ENCODE results near the gene A2M. TPM values are rescaled to one million over a fixed set of nuclear protein-coding genes. Genes with fewer than 3 reads are reported as not detected.

The A2M gene
- total and polyA plus RNA-seq, 7 donors, result 42.6 to 242 (median 86.0) TPM

DNA sequence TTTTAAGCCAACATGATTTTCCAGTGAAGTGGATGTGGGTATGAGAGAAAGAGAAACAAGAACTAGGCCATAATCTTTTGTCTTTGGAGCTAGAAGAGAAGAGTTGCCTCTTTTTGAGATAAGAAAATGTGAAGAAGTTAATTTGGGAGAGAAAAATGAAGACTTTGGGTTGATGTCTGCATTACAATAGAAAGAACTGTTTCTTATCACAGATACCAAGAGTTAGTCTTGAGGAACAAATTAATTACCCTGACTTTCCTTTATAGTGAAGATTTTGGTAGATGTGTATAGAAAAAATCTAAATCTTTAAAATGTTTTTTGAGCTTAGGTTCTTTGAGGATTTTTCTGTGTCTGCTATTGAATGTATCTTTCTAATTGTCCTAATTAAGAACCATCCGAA is 4.2 kb downstream of the A2M start:
- Histone ChIP-seq H3K27ac (no peak overlapping the region), H3K9me3 (no peaks in the 10 kb centered on the region), H3K4me1 (peaks cover 11% of the 10 kb centered on the region), H3K4me3 (no peak overlapping the region), H3K27me3 (ENCODE audit: insufficient read depth in 3 of 3, low read length in 2 of 3) (no peaks in the 10 kb centered on the region), H3K36me3 (ENCODE audit: insufficient read depth in 1 of 2, low read depth in 1 of 2) (peaks cover 9 to 61% of the 10 kb centered on the region in 2 donors)
- ATAC-seq (no peak), DNase-seq (no peak)
- WGBS, 3 donors, result 61 to 77% (median 77%) methylated on average over 1 of the region's 1 CpG
- TF ChIP-seq, protein P1, sequence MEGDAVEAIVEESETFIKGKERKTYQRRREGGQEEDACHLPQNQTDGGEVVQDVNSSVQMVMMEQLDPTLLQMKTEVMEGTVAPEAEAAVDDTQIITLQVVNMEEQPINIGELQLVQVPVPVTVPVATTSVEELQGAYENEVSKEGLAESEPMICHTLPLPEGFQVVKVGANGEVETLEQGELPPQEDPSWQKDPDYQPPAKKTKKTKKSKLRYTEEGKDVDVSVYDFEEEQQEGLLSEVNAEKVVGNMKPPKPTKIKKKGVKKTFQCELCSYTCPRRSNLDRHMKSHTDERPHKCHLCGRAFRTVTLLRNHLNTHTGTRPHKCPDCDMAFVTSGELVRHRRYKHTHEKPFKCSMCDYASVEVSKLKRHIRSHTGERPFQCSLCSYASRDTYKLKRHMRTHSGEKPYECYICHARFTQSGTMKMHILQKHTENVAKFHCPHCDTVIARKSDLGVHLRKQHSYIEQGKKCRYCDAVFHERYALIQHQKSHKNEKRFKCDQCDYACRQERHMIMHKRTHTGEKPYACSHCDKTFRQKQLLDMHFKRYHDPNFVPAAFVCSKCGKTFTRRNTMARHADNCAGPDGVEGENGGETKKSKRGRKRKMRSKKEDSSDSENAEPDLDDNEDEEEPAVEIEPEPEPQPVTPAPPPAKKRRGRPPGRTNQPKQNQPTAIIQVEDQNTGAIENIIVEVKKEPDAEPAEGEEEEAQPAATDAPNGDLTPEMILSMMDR (IDR thresholded peaks at IDR 0.05), result no peak
- intact Hi-C loops (cut with DNase I), result loop anchor here in 1 of 2 donors (5.0 kb wide), 1 partner anchor 44 kb away; no protein-coding TSS in a partner anchor

DNA sequence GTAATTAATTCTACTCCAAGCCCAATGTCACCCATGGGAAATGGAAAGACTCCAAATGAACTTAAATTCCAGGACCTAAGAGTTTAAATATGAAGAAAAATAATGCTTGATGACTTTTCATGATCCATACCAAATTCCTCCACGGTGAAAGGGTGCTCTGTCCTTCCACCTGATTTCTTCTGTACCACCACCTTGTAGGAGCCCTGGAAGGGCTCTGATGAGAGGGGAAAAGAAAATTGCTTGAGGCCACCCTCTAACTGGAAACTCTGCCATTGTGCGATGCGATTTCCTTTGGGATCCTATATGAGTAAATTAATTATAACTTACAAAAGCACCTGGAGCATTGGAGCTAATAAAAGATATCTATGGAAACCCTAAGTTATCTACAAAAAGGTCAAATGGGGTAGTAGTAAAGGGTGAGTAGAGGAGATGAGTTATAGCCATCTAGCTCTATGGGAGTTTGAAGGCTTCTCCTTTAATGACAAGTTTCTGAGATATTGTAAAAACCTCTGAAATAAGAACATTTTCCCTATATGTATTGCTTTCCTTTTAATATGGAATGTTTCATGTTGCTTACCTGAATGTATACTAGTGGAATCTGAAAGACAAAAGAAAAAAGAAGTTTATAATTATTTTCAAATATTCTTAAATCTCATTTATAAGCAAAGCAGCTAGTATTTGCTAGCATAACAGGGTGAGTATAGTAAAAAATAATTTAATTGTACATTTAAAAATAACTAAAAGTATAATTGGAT is 5.8 kb downstream of the A2M start:
- WGBS, 3 donors, result 84 to 87% (median 85%) methylated on average over 3 of the region's 3 CpGs
- H3K27me3 ChIP-seq (ENCODE audit: insufficient read depth in 3 of 3, low read length in 2 of 3), result no peaks in the 10 kb centered on the region
- TF ChIP-seq, protein P1 (IDR thresholded peaks at IDR 0.05), result no peak
- H3K4me3 ChIP-seq, result no peak overlapping the region
- peaks cover 9 to 77% of the 10 kb centered on the region in 2 donors for H3K36me3 ChIP-seq (ENCODE audit: insufficient read depth in 1 of 2, low read depth in 1 of 2)
- no peaks in the 10 kb centered on the region for H3K4me1 ChIP-seq
- DNase-seq (no peak), ATAC-seq (no peak)
- no peaks in the 10 kb centered on the region for H3K9me3 ChIP-seq
- H3K27ac ChIP-seq, result no peak overlapping the region
- intact Hi-C loops (cut with DNase I), result loop anchor here in 1 of 2 donors (5.0 kb wide), 1 partner anchor 43 kb away; no protein-coding TSS in a partner anchor

DNA sequence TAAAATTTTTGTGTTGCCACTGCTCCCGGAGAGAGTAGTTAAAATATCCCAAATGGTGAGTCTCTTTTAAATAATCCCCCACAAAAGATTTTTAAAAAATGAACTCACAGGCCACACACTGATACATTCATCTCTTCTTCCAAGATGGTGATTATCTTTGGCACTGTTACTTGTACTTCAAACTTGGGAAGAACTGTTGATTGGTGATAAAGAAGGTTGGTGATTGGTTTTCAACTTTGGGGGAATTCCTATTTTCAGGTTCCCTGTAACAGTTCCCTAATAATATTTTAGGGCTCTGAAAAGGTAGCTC is 6.6 kb downstream of the A2M start:
- no peaks in the 10 kb centered on the region for H3K4me1 ChIP-seq
- intact Hi-C loops (cut with DNase I), result no loop called here
- peaks cover 9 to 85% of the 10 kb centered on the region in 2 donors for H3K36me3 ChIP-seq (ENCODE audit: insufficient read depth in 1 of 2, low read depth in 1 of 2)

DNA sequence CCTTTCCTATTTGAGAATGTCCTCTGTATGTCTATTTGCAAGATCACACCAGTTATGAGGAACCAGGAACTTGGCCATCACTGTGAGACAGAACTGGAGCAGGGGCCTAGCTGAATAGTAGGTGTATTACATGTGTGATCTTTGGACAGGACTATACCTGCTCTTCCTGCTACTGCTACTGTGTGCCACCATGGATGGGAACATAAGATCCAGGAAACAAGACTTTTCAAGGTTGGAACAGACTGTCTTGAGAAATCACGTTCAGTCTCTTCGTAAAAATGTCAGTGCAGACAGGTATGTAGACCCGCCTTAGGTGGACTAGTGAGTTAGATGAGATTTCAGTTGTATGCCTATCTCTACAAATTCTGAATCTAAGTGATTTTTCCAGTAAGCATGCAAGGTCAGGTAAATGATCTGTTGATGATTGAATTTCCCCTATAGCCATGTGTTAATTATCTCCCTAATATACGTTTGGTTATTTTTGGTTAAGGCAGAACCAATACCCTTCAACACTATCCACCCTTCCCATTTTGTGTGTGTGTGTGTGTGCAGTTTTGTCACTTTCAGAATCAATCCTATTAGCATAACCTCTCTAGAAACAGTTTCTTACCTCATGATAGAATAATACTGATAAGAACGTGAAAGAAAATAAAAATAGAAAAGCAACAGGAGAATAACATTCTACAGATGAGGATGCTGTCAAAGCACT is 7.1 kb downstream of the A2M start:
- no peak overlapping the region for H3K27ac ChIP-seq
- peaks cover 10 to 90% of the 10 kb centered on the region in 2 donors for H3K36me3 ChIP-seq (ENCODE audit: insufficient read depth in 1 of 2, low read depth in 1 of 2)
- H3K4me3 ChIP-seq, result no peak overlapping the region
- H3K9me3 ChIP-seq, result no peaks in the 10 kb centered on the region
- TF ChIP-seq, protein P1 (IDR thresholded peaks at IDR 0.05), result no peak
- 67 to 84% (median 75%) methylated on average over 5 of the region's 5 CpGs for WGBS, 3 donors
- H3K4me1 ChIP-seq, result no peaks in the 10 kb centered on the region
- no peaks in the 10 kb centered on the region for H3K27me3 ChIP-seq (ENCODE audit: insufficient read depth in 3 of 3, low read length in 2 of 3)
- DNase-seq (no peak), ATAC-seq (no peak)
- intact Hi-C loops (cut with DNase I), result no loop called here

More for the DNA sequence above, 6.6 kb downstream of the A2M start:
- H3K27me3 ChIP-seq (ENCODE audit: insufficient read depth in 3 of 3, low read length in 2 of 3), result no peaks in the 10 kb centered on the region
- TF ChIP-seq, protein P1 (IDR thresholded peaks at IDR 0.05), result no peak
- ATAC-seq (no peak), DNase-seq (no peak)
- WGBS, 3 donors, result 76 to 94% (median 83%) methylated on average over 1 of the region's 1 CpG
- H3K9me3 ChIP-seq, result no peaks in the 10 kb centered on the region
- no peak overlapping the region for H3K27ac ChIP-seq
- no peak overlapping the region for H3K4me3 ChIP-seq
